Measurements from ENCODE around the gene FIBCD1.

DNA sequence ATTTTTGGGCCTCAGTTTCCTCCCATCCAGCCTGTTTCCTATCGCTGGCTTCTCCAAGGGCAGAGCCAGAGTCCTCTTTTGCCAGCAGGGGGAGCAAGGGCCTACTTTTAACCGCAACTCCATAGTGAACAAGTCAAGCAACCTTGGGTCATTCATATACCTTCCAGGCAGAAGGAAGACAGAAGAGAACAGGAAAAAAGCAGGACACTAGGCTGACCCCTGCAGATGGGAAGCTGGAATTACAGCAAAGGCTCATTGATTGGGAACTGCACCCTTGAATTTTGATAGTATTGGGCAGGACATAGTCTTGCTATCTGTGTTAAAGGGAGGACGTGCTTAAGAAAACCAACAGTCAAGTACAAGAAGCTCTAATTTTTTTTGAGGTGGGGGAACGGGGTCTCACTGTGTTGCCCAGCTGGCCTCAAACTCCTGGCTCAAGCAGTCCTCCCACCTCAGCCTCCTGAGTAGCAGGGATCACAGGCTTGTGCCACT lies 72.5 kb downstream of the FIBCD1 start:
- TF ChIP-seq, protein P1, sequence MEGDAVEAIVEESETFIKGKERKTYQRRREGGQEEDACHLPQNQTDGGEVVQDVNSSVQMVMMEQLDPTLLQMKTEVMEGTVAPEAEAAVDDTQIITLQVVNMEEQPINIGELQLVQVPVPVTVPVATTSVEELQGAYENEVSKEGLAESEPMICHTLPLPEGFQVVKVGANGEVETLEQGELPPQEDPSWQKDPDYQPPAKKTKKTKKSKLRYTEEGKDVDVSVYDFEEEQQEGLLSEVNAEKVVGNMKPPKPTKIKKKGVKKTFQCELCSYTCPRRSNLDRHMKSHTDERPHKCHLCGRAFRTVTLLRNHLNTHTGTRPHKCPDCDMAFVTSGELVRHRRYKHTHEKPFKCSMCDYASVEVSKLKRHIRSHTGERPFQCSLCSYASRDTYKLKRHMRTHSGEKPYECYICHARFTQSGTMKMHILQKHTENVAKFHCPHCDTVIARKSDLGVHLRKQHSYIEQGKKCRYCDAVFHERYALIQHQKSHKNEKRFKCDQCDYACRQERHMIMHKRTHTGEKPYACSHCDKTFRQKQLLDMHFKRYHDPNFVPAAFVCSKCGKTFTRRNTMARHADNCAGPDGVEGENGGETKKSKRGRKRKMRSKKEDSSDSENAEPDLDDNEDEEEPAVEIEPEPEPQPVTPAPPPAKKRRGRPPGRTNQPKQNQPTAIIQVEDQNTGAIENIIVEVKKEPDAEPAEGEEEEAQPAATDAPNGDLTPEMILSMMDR (IDR thresholded peaks at IDR 0.05), result peak; percentile 79 to 86 (median 84)
- TF ChIP-seq POLR2A (IDR thresholded peaks at IDR 0.05) (no peak), POLR2AphosphoS5 (IDR thresholded peaks at IDR 0.05) (peak; percentile 9)
